ENCODE data around the gene VWCE.

- TF ChIP-seq GATA3 (IDR thresholded peaks at IDR 0.05; ENCODE audit: low read depth, low read length) (no peak), GATA2 (IDR thresholded peaks at IDR 0.05; ENCODE audit: low read depth, low read length) (no peak)
Observed at GRCh38 chr11:61272731-61273130, 22.4 kb downstream of the VWCE start.

Measured in SH-SY5Y (cell line).